Measurements from ENCODE around the gene ASH1L.
"Not testable (repeated sequence)": the region's sequence is repeated elsewhere in the genome, so short reads cannot be mapped to it uniquely, and the experiment has no call there.

ASH1L gene, protein sequence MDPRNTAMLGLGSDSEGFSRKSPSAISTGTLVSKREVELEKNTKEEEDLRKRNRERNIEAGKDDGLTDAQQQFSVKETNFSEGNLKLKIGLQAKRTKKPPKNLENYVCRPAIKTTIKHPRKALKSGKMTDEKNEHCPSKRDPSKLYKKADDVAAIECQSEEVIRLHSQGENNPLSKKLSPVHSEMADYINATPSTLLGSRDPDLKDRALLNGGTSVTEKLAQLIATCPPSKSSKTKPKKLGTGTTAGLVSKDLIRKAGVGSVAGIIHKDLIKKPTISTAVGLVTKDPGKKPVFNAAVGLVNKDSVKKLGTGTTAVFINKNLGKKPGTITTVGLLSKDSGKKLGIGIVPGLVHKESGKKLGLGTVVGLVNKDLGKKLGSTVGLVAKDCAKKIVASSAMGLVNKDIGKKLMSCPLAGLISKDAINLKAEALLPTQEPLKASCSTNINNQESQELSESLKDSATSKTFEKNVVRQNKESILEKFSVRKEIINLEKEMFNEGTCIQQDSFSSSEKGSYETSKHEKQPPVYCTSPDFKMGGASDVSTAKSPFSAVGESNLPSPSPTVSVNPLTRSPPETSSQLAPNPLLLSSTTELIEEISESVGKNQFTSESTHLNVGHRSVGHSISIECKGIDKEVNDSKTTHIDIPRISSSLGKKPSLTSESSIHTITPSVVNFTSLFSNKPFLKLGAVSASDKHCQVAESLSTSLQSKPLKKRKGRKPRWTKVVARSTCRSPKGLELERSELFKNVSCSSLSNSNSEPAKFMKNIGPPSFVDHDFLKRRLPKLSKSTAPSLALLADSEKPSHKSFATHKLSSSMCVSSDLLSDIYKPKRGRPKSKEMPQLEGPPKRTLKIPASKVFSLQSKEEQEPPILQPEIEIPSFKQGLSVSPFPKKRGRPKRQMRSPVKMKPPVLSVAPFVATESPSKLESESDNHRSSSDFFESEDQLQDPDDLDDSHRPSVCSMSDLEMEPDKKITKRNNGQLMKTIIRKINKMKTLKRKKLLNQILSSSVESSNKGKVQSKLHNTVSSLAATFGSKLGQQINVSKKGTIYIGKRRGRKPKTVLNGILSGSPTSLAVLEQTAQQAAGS (N-terminal part only)

DNA sequence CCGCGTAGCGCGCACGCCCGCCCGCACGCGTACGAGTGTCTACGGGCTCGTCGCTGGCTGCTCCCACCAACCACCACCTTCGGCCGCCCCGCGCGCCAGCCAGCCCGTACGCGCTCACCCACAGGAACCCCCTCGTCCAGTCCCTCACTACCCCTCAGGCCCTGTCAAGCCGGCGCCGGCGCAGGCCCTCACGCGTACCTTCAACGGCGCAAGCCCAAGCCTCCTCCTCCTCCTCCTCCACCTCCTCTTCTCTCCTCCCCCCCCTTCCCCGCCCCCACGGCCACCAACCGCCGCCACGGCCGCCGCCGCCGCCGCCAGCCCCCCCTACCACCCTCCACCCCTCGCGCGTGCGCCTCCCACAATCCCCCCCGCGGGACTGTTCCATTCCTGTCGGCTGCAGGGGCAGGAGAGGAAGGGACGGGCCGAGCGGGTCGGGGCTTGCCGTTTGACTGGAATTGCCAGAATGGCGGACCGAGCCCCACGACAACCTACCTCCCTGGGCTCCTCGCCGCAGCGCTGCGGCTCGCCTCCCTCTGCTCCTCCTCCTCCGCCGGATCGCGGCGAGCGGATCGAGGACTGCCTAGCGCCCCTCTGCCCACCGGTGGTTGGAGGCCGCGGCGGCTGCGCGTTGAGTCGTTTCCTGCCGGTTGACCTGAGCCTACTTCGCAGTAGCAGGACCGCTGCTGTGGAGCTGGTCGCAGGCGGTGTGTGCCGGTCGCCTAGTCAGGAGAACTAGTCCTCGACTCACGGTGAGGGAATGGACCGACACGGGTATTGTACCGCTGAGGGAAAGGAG is at the start of gene ASH1L:
Gene ASH1L, minus strand, starts transcription at position 223 of the 796 bp plus-strand sequence. CDS start 41,284 bp downstream, outside the sequence.
- DNase-seq = peak; percentile 96

DNA sequence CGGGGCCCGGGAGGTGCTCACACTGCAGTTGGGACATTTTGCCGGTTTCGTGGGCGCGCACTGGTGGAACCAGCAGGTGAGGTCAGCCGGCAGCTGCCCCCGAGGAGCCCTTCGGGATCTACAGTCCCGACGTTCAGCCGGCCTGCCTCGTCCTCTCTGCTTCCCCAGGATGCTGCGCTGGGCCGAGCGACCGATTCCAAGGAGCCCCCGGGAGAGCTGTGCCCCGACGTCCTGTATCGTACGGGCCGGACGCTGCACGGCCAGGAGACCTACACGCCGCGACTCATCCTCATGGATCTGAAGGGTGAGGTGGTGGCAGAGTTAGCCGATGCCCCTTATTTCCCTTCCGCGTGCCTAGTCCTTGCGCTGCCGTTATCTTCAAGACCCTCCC is 47.6 kb upstream of the ASH1L start:
- DNase-seq = not testable (repeated sequence)

DNA sequence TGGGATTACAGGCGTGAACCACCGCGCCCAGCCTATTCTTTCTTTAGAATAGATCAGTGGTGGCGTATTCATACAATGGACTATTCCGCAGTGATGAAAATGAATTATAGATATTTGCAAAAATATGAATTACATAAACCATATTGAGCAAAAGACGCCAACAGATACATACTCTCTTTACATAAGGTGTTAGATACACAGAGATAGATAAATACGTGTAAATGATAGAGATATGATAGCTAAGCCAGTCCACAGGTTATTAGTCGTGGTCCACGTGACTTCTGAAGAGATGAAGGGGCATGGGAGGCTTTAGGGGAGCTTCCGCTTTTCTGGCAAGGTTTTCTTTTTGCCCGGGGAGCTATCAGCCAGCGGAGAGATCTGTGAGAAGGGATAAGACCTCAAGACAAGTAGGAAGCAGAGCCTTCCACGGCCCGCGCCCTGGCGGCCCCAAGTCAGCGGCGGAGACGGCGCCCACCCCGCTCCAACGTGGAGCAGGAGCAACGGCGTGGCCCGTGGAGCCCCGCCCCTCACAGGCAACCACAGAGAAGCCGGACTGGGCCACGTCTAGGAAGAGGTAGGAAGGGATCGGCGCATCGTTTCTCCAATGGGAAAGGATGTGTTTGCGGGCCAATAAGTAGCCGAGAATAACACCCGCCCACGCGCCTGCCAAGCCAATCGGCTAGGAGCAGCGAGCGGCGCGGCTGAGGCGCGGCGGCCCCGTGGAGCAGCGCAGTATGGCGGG is 47.1 kb upstream of the ASH1L start, which contains the start of gene MSTO1:
Gene MSTO1, plus strand, starts transcription at position 704 of the 742 bp plus-strand sequence. Its CDS starts 31 bp downstream, at position 735.
- peak; percentile 98 to 100 for DNase-seq

DNA sequence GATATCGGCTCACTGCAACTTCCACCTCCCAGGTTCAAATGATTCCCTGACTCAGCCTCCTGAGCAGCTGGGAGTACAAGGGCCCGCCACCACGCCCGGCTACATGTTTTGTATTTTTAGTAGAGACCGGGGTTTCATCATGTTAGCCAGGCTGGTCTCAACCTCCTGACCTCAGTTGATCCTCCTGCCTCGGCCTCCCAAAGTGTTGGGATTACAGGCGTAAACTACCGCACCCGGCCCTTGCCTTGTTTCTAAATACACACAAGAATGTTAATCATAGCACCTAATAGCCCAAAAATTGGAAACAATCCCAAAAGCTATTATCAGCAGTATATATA is 46.3 kb upstream of the ASH1L start:
- no peak for DNase-seq

DNA sequence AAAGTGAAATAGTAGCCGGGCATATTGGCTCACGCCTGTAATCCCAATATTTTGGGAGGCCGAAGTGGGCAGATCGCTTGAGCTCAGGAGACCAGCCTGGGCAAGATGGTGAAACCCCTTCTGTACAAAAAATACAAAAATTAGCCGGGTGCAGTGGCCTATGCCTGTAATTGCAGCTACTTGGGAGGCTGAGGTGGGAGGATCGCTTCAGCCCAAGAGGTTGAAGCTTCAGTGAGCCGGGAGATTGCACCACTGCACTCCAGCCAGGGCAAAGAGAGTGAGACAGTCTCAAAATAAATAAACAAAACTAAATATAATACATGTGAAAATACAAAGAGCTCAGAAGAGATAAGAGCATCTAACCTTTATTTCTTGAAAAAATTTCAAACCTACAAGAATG is 45.1 kb upstream of the ASH1L start:
- DNase-seq = no peak

DNA sequence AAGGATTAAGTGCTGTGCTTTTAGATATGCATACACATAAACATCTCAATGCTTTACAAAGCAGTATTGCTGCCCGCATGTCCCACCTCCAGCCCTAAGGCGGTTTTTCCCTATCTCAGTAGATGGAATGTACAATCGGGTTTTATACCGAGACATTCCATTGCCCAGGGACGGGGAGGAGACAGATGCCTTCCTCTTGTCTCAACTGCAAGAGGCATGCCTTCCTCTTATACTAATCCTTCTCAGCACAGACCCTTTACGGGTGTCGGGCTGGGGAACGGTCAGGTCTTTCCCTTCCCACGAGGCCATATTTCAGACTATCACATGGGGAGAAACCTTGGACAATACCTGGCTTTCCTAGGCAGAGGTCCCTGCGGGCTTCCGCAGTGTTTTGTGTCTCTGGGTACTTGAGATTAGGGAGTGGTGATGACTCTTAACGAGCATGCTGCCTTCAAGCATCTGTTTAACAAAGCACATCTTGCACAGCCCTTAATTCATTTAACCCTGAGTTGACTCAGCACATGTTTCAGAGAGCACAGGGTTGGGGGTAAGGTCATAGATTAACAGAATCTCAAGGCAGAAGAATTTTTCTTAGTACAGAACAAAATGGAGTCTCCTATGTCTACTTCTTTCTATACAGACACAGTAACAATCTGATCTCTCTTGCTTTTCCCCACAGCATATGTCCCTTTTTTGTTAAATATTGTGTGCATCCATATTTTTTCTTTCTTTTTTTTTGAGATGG is 37.4 kb upstream of the ASH1L start:
- DNase-seq = not testable (repeated sequence)

DNA sequence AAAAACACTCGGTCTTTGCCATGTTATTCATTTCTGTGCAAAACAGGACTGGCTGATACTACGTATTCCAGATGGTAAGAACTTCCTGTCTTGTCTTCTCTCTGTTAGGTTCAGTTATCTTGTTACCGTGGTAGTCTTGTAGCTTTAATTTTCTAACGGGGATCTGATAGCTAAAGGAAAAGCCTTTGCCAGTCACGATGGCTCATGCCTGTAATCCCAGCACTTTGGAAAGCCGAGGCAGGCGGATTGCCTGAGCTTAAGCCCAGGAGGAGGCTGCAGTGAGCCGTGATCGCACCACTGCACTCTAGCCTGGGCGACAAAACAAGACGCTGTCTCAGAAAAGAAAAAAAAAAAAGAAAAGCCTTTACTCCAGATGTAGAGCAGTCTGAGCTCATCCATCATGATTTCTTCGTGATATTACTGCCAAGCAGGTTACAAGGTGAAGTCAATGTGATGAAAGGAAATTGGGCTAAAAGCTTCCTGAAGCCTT is 36.3 kb upstream of the ASH1L start:
- DNase-seq = no peak

DNA sequence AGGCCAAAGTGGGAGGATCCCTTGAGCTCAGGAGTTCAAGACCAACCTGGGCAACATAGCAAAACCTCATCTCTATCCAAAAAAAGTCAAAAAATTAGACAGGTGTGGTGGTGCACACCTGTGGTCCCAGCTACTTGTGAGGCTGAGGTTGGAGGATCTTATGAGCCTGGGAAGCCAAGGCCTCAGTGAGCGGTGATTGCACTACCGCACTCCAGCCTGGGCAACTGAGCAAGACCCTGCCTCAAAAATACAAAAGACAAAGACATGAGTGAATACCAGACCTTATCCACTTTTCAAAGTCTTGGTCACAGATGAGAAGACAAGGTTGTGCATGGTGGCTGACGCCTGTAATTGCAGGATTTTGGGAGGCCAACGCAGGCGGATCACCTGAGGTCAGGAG is 34.3 kb upstream of the ASH1L start:
- DNase-seq = no peak

DNA sequence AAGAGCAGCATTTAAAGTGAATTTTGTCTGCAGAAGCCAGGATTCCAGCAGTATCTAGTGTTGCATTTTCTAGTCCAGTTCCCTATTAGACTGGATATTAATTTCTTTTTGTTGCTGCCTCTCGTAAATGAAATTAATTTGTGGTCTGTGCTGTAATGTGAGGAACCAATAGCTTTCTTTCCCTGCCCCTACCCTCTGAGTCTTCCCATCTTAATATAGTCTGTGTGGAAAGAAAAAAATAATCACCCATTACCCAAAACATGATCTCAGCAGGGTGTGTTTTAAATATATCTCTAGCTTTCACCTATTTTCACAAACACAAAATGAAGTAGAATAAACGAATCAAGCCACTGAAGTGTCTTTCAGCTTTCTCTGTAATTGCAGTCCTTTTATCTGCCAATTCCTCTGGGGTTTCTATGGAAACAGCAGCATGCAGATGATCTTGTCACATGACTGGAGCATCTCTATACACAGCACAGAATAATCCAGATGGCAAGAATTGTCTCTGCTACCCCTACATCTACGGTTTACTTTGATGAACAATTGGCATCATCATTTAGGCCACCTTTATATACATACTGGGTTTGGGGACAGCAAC is 33.4 kb upstream of the ASH1L start:
- not testable (repeated sequence) for DNase-seq

DNA sequence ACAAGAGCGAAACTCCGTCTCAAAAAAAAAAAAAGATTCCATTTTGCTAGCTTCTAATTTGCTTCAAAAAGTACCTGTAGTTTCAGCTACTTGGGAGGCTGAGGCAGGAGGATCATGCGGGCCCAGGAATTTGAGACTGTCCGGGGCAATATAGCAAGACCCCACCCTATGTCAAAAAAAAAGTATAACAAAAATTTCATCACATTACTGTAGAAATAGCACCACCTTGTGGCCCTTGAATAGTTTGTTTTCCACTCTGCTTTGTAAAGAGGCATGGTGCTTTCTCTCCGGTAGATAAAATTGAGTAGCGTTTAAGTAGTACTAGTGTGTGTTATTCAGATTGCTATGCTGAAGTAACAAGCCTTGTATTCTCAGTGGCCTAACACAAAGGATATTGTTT is 29.2 kb upstream of the ASH1L start:
- peak; percentile 25 to 46 for DNase-seq

DNA sequence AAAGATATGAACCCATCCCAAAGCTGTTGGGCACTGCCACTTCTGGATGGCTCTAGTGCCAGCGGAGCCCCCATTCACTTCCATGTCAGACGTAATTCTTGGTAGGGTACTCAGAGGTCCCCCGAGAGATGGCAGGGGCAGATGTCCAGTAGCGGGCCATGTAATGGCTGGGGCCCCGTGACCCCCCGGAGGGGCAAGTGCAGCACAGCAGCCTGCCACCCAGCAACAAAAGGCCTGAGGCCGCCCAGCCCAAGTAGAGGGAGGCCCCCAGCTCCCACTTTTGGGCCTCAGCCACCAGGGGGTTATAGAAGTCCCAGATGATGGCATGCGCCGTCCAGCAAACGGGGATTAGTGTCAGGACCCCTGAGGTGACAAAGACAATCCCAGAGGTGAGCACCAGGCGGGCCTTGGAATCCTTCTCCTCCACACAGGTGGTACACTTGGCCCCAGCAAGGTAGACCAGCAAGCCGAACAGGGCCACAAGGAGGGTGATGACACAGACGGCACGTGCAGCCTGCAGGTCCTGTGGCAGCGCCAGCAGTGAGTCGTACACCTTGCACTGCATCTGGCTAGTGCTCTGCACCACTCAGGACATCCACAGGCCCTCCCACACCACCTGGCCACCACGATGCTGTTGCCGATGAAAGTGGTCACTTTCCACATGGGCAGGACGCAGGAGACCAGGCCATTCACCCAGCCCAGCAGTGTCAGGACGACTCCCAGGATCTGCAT is 28.1 kb upstream of the ASH1L start:
- not testable (repeated sequence) for DNase-seq

DNA sequence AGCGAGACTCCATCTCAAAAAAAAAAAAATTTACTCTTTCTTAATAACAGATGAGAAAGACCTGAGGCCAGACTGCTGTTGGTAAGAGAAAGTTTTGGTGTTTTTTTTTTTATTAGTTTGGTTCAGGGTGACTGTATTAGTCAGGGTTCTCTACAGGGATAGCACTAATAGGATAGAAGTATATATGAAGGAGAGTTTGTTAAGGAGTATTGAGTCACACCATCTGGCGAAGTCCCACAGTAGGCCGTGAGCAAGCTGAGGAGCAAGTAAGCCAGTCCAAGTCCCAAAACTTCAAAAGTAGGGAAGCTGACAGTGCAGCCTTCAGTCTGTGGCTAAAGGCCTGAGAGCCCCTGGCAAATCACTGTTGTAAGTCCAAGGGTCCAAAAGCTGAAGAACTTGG is 26.7 kb upstream of the ASH1L start:
- DNase-seq = not testable (repeated sequence)

DNA sequence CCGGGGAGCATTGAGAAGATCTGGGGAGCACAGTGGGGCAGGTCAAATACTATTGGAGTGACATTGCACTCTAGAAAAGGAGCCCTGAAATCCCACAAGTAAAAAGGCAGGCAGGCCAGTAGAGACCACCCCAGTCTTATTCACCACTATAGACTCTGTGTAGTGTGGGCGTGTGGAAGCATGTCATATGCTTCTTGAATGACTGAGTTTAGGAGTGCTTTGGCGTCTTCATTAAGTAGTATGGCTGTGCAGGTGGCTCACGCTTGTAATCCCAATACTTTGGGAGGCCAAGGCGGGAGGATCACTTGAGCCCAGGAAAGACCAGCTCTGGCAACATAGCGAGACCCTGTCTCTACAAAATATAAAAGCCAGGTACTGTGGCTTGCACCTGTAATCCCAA is 21.2 kb upstream of the ASH1L start:
- not testable (repeated sequence) for DNase-seq

DNA sequence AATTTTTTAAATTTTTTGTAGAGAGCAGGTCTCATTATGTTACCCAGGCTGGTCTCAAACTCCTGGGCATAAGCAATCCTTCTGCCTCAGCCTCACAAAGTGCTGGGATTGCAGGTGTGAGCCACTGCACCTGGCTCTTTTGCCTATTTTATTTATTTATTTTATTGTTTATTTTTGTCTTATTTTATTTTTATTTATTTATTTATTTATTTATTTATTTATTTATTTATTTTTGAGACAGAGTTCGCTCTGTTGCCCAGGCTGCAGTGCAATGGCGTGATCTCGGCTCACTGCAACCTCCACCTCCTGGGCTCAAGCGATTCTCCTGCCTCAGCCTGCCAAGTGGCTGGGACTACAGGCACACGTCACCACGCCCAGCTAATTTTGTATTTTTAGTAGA is 13.0 kb upstream of the ASH1L start:
- DNase-seq = not testable (repeated sequence)

DNA sequence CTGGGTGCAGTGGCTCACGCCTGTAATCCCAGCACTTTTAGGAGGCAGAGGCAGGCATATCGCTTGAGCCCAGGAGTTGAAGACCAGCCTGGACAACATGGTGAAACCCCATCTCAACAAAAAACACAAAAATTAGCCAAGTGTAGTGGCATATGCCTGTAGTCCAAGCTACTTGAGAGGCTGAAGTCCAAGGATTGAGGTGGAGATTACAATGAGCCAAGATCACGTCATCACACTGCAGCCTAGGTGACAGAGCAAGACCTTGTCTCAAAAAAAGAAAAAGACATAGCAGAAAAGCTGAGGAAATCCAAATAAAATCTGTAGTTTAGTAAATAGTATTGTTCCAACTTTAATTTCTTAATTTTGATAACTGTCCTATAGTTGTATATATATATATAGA is 11.5 kb upstream of the ASH1L start:
- no peak for DNase-seq

DNA sequence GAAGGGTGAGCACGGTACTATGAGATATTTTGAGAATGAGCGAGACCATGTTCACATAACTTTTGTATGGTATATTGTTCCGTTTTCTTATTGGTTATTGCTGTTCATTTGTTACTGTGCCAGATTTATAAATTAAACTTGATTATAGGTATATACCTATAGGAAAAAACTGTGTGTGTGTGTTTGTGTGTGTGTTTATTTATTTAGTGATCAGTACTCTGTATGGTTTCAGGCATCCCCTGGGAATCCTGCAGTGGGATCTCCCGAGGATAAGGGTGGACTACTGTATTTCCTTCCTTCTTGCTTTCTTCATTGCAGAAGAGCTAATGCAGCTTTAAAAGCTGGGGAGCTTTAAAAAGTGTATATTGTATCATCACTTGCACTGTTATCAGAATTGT is 8.0 kb upstream of the ASH1L start:
- no peak for DNase-seq

DNA sequence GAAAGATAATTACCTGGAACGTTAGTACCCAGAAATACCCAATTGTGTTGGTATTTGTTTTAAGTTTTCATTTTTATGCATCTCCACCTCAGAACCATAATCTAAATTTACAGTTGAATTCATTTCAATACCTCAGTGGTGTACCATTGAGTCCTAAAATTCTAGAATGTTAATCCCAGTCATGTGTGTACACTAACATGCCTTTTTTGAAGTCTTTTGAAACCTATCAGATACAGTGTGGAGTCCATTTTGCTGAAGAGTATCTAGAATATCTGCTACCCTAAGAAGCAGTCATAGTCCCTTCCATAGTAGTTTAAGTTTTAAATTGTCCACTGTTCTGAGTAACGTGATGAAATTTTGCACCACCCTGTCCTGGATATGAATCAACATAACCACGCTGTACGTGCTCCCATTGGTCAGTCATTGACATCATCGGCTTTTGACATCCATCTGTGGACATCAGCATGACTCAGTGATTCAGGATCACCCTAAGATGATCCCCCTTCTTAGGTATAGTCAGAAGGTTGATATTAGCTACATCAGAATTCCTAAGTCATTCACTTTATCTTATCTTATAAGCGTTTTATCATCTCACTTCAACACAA is 7.5 kb upstream of the ASH1L start:
- DNase-seq = no peak

DNA sequence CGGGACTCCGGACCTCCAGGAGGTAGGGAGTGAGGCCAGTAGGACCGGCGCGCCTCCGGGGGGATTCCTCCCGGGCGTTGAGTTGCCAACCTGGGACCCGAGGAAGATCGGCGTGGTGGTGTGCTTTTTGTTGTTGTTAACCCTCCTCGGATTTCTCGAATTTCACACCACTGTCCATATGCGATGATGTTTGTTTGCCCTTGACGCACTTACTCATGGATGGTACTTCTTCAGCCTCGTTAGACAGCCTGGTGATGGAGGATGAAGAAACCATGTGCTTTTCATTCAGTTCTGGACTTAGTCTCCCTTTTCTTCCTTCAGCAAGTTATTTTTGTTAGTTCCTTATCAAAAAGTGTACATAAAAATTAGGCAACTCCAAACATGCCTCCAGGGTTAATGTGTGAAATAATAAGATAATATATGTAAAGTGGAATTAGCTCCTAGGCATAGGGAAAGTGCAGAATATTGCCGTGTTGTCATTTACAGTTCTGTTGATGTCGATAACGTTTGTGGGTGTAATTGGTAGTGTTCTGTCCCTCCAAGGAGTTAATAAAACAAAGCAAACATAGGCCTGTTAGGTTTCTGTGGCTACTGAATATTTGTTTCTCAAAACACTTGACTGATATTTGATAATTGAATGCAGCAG is 897 bp upstream of the ASH1L start:
- not testable (repeated sequence) for DNase-seq
